Stimulated activated effector memory CD8-positive, alpha-beta T cell treated with anti-CD3 and anti-CD28 coated beads, Interleukin-12 subunit alpha, Interleukin-12 subunit beta, amount 100 ng/mL, for 72 hours (primary cell): ENCODE results near the gene WBP2NL.
A peak's percentile ranks its signal among the peaks of the same experiment; 100 is the strongest.

Source experiments
- ATAC-seq: fragments of 150-1000 bp; cut with Tn5 transposase; 2 replicates; pipeline ENCODE4 v1.10.0; 2021
- DNase-seq, 2 donors: peaks; one replicate each; pipeline ENCODE4 v3.0.0; 2021 to 2022; ENCODE audit warnings: low spot score in 2 of 2
- H3K27ac Mint-ChIP-seq: one replicate; pipeline ENCODE4 v1.8.0; 2022; ENCODE audit warnings: mild to moderate bottlenecking, mixed read lengths
- H3K36me3 Mint-ChIP-seq: one replicate; pipeline ENCODE4 v1.8.0; 2022; ENCODE audit warnings: mild to moderate bottlenecking, mixed read lengths
- H3K4me1 Mint-ChIP-seq: one replicate; pipeline ENCODE4 v1.8.0; 2022; ENCODE audit warnings: mixed read lengths
- H3K4me3 Mint-ChIP-seq: one replicate; pipeline ENCODE4 v1.8.0; 2022; ENCODE audit warnings: mild to moderate bottlenecking, mixed read lengths
- H3K9me3 Mint-ChIP-seq: one replicate; pipeline ENCODE4 v1.8.0; 2022; ENCODE audit warnings: mixed read lengths

WBP2NL gene

DNA sequence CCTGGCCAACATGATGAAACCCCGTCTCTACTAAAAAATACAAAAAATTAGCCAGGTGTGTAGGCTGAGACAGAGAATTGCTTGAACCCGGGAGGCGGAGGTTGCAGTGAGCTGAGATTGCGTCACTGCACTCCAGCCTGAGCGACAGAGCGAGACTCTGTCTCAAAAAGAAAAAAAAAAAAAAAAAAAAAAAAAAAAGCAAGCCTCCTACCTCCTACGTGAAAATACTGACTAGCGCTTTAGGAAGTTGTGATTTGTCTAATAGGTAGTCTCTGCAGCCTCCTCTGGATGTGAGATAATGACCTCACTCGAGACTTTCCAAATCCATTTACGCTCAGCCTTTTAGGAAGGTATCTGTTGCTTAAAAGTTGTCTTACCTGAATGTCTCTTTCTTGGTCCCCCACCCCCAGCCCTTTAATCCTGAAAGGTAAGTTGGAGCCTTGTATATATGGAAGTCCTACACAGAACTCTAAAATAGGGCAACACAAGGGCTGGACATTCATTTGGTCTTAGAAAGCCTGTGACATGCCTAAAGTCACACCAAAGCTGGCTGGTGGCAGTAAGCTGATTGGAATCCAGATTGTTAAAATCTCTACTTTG, 23.8 kb upstream of the WBP2NL start:
- Mint-ChIP-seq H3K36me3 (no peaks in the 10 kb centered on the region), H3K4me3 (no peak overlapping the region), H3K9me3 (no peaks in the 10 kb centered on the region), H3K4me1 (peaks cover 12% of the 10 kb centered on the region), H3K27ac (no peak overlapping the region)
- no peak for DNase-seq
- ATAC-seq = peak; percentile 9

DNA sequence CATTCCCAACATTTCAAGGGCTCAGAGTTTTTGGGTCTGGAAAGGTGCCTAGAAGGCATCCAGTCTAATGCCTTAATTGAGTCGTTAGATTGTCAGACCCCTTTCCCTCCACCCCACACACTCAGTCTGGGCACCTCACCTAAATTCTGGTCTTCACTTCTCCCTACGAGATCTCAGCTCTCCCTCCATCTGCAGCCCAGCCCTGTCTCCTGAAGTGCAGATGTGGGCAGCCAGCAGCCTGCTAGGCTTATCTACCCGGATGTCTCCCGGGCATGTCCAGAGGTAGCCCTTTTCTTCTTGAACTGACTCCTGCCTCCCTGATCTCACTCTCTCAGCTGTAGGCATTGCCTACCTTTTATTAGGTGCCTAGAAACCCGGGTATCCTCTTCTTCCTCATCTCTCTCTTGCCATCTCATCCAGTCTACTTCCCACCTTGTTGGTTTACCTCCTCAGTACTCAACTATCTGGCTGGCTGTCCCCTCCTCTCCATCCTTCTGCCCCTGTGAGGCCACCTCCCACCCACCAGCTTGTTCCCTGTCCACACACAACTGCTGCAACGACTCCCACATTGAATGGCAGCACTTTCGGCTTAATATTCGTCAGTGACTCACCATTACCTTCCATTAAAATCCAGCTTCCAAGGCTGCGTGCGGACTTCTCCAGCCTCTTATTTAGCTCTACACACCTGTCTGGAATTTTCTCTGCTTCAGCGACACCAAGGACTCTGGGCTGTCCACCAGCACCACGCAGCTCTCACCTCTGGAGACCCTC, 23.1 kb upstream of the WBP2NL start:
- peak overlapping the region; percentile 61 for H3K4me3 Mint-ChIP-seq

DNA sequence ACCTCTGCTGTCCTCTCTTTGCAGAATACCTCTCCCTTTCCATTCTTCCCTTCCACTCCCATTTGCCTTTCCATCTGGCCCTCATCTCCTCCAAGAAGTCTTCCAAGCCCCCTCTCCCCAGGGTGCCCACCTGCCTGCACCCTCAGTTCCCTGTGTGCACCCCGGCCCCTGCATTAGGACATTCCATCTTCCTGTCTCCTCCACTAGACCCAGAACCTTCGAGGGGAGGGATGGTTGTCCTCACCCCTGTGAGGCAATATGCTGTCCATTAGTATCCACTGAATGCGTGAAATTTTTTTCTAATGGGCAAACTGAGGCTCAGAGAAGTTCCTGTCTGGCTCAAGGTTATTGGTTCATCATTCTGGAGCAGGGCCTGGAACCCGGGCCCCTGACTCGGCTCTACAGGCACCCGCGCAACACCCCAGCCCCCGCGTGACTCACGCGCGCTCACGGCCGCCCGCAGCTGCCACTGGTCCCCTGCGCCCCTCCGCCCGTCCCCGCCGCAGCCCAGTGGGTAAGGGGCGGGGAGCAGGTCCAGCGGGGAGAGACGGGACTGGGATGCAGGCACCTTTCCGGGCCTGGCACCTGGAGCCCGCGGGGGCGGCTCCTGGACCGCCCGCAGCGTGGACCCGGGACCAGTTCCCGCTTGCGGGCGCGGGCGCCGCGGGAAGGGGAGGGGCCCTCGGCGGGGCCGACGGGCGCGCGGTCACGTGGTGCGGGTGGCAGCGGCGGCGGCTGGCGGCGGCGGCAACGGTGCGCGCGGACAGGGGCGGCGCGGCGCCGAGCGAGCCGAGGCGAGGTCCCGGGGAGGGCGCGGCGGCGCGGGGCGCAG, 22.3 kb upstream of the WBP2NL start:
- no peaks in the 10 kb centered on the region for H3K9me3 Mint-ChIP-seq
- H3K27ac Mint-ChIP-seq = no peak overlapping the region

More for the DNA sequence above, 23.1 kb upstream of the WBP2NL start:
- H3K27ac Mint-ChIP-seq = no peak overlapping the region
- DNase-seq = no peak
- no peak for ATAC-seq
- no peaks in the 10 kb centered on the region for H3K36me3 Mint-ChIP-seq
- peaks cover 12% of the 10 kb centered on the region for H3K4me1 Mint-ChIP-seq
- H3K9me3 Mint-ChIP-seq = no peaks in the 10 kb centered on the region

DNA sequence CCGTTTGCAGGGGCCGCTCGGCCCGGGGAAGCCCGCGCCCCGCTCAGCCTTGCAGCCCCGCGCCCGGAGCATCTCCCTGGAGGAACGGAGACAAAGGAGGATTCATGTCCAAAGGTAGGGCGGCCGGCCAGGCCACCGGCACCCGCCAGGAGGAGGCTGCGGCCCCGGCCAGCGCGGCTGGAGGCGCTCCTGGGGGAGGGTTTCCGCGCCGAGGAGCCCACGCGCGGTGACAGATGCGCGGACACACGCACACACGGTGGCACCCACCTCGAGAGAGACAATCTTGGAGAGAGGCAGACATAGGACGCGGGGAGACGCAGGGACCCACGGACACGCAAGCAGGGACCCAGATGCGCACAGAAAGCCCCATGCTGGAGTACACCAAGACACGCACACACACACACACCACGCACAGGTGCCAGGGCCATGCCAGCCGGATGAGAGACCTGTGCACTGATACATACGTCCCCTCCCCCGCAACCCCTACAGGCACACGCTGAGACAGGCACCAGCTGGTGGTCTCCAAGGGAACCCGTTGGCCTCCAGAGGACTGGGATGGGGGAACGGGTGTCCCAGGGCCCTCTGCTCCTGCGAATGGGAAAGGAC, 21.5 kb upstream of the WBP2NL start:
- H3K27ac Mint-ChIP-seq = no peak overlapping the region
- H3K9me3 Mint-ChIP-seq = no peaks in the 10 kb centered on the region
- H3K4me3 Mint-ChIP-seq = peak overlapping the region; percentile 34
- ATAC-seq (peak; percentile 3), DNase-seq (no peak)
- peaks cover 12% of the 10 kb centered on the region for H3K4me1 Mint-ChIP-seq
- H3K36me3 Mint-ChIP-seq = no peaks in the 10 kb centered on the region

More for the DNA sequence above, 22.3 kb upstream of the WBP2NL start:
- peak; percentile 65 for ATAC-seq
- peak; percentile 18 to 64 for DNase-seq
- no peaks in the 10 kb centered on the region for H3K36me3 Mint-ChIP-seq
- H3K4me1 Mint-ChIP-seq = peaks cover 12% of the 10 kb centered on the region
- H3K4me3 Mint-ChIP-seq = peak overlapping the region; percentile 61

DNA sequence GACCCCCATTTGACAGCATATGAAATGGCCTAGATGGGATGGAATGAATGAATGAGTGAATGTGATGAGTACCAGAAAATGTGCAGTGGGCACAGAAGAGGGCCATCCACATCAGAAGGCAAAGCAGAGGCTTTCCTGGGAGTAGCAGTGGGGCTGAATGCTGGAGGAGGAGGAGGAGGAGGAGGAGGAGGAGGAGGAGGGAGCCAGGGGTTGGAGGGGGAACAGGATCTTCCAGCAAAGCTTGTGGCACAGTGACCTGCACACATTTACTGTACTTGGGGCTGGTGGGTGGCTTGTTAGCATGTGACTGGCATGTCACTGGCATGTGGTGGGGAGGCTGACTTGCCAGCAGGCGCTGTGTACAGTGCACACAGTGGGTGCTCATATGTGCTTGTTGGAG, 19.9 kb upstream of the WBP2NL start:
- no peak for DNase-seq
- ATAC-seq = no peak
- Mint-ChIP-seq H3K9me3 (no peaks in the 10 kb centered on the region), H3K4me3 (no peak overlapping the region), H3K27ac (no peak overlapping the region), H3K4me1 (peaks cover 12% of the 10 kb centered on the region), H3K36me3 (no peaks in the 10 kb centered on the region)

DNA sequence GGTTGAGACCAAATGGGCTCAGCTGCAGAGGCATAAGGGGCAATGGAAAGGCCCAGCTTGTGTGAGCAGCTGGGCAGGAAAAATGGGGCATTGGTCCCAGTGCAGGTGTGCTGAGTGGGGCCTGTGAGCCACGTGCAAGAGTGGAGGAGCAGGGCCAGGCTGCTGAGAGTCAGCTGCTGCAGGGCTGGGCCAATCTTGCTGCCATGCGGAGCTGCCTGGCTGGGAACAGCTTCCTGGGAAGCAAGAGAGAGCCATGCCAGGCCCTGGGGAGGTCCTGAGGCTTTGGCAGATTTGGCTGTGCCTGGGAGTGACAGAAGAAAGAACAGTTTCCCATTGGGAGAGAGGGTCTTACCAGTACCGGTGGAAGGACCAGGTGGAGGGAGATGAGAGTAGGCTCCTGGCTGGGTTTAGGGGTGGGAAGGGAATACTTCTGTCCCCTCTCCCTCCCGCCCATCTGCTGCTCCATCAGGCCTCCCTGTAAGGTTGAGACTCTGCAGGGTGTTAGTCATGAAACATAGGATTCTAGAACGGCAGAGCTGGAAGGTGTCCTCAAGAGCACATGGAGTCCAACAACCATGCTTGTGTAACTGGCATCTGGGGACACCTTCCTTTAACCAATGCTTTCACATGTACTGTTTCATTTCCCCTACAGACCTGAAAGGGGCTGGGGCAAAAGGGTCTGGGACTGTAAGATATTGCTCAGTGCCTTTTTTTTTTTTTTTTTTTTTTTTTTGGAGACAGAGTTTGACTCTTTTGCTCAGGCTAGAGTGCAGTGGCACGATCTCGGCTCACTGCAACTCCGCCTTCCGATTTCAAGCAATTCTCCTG, 19.0 kb upstream of the WBP2NL start:
- ATAC-seq = no peak
- DNase-seq = no peak
- Mint-ChIP-seq H3K27ac (no peak overlapping the region), H3K4me1 (peaks cover 12% of the 10 kb centered on the region), H3K4me3 (no peak overlapping the region), H3K9me3 (no peaks in the 10 kb centered on the region), H3K36me3 (no peaks in the 10 kb centered on the region)

DNA sequence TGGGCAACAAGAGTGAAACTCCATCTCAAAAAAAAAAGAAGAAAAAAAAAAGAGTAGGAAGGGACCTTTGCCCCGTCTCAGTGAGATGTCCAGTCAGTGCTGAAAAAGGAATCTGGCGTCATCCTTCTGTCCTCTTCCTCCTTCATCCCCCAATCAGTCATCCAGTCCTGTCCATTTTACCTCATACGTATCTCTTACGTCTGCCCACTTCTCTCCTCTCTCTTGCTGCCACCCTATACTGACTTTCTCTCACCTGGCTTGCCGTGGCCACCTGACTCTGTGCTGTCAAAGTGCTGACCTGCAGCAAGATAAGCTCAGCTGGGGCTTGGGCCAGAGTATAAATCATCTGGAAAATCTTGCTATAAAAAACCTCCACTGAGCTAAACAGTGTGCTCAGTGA, 15.7 kb upstream of the WBP2NL start:
- Mint-ChIP-seq H3K4me3 (no peak overlapping the region), H3K9me3 (no peaks in the 10 kb centered on the region), H3K27ac (peak overlapping the region; percentile 7), H3K4me1 (no peaks in the 10 kb centered on the region), H3K36me3 (no peaks in the 10 kb centered on the region)
- DNase-seq = no peak
- no peak for ATAC-seq

DNA sequence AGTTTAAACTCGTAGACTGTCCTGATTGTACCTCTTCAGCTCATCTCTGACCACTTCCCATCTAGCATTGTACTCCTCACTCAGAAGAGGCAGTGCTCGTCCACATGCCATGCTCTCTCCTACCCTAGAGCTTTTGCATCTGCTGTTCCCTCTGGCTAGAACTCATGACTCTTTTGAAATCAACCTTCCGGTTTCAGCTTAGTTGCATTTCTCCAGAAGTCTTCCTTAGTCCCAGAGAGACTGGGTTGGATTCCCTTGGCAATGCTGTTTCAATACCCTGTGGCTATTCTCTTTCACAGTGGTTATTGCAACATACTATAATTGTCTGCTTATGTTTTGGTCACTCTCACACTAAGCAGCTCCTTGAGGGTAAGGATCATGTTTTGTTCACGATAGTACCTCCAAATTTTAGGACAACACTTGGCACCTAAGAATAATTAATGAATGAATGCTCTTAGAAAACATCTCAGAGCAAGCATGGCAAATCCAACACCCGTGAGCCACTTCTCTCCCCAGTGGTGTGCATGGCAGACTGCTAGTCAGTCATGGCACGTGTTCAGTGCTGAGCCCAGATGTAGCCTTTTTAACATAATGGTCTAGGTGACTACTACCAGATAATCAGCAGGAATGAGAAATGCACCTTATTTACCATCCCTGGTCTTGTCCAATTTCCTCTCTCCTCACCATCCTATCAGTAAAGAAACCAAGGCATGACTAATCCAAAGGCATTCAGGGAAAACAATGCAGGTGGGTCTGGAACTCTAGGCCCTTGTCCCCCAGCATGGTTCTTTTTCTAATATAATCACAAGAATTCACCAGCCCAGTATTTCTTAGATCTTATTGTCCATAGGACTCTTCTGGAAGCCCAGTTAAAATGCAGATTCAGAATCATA, 14.8 kb upstream of the WBP2NL start:
- no peak for ATAC-seq
- Mint-ChIP-seq H3K9me3 (no peaks in the 10 kb centered on the region), H3K4me1 (no peaks in the 10 kb centered on the region), H3K27ac (peak overlapping the region; percentile 7), H3K36me3 (no peaks in the 10 kb centered on the region), H3K4me3 (no peak overlapping the region)
- no peak for DNase-seq

DNA sequence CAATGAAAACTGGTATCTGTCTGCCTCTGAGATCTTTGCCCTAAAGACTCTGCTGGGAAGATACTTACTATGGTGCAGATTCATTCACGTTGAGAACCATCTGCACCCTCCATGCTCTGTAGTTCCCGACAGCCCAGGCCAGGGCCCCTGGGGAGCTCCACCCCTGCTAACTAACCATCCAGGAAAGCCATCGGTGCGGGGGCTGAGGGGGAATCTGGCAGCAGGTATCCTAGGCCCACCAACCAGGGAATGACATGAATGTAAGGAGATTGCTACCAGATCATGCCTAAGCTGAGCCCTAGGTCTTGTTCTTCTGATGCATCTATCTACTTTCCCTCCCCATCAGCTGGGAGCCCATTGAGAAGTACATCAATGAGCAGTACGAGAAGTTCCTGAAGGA, 11.3 kb upstream of the WBP2NL start:
- ATAC-seq = no peak
- no peaks in the 10 kb centered on the region for H3K4me1 Mint-ChIP-seq
- DNase-seq = no peak
- H3K36me3 Mint-ChIP-seq = no peaks in the 10 kb centered on the region
- no peak overlapping the region for H3K27ac Mint-ChIP-seq
- no peak overlapping the region for H3K4me3 Mint-ChIP-seq
- H3K9me3 Mint-ChIP-seq = no peaks in the 10 kb centered on the region

DNA sequence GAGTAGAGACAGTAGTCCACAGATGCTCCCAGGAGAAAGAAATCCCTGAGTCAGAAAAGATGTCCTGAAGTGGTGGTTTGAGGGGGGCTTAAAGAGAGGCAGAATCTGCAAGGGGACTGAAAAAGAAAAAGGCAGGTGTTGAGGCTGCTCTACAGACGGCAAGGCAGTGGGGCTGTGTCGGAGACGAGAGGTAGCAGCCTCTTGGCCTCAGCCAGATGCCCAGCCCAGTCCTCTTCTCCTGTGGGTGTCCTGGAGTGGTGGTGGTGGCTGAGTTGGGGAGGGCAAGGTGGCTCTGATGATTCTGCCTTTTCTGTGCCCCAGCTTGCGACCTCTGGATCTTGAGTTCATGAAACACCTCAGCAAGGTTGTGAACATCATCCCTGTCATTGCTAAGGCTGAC, 9.3 kb upstream of the WBP2NL start:
- no peak overlapping the region for H3K4me3 Mint-ChIP-seq
- no peaks in the 10 kb centered on the region for H3K36me3 Mint-ChIP-seq
- no peak overlapping the region for H3K27ac Mint-ChIP-seq
- no peak for ATAC-seq
- no peaks in the 10 kb centered on the region for H3K9me3 Mint-ChIP-seq
- H3K4me1 Mint-ChIP-seq = no peaks in the 10 kb centered on the region
- no peak for DNase-seq

DNA sequence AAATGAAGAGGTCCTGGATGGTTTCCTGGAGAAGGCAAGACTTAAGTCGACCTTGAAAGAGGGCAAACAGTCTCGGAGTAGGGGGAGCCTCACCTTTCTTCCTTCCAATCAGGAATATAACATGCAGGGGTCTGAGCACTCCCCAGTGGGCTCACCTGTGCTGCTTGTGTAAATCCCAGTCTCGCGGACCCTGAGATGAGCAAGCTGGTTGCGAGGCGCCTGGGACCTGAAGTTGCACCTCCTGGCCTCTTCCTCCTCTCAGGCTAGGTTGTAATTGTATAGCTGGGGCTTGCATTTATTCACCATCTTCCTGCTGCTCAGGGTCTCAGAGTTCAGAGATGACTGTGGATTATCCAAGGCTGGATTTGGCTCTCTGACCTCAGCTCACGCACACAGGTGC, 7.5 kb upstream of the WBP2NL start:
- no peaks in the 10 kb centered on the region for H3K36me3 Mint-ChIP-seq
- no peaks in the 10 kb centered on the region for H3K9me3 Mint-ChIP-seq
- H3K27ac Mint-ChIP-seq = no peak overlapping the region
- no peak overlapping the region for H3K4me3 Mint-ChIP-seq
- H3K4me1 Mint-ChIP-seq = no peaks in the 10 kb centered on the region
- DNase-seq = no peak
- no peak for ATAC-seq

DNA sequence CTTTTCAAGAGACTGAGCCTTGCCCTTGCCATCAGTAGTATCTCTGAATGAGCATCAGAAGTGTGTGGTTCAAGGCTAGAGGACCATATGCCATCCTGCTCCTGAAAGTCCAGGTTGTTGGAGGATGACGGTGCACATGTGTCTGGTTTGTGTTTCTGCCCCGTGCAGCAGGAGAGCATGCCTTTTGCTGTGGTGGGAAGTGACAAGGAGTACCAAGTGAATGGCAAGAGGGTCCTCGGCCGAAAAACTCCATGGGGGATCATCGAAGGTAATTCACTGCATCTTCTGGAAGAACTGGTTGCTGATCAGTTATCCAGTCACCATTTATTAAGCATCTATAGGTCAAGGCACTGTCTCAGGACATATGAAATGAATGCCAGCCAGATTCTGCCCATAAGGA, 6.1 kb upstream of the WBP2NL start:
- Mint-ChIP-seq H3K4me3 (no peak overlapping the region), H3K4me1 (no peaks in the 10 kb centered on the region)
- ATAC-seq = no peak

DNA sequence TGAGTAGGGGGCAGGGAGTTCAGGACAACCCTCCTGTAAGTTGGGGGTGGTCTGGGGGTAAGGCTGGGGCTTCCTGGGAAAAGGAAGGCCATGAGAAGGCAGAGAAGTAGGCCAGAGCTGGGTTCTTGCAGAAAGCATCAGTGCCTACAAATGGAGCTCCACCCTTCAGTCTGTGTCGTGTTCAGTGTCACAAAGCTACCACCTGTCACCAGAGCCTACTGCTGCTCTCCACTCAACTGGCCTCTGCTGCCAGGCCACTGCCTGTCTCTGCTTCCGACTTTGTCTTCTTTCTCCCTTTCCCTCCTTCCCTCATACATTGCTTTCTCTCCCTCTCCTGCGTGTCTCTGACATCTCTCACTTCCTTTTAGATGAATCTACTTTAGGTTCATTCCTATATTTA, 3.4 kb upstream of the WBP2NL start:
- H3K27ac Mint-ChIP-seq = no peak overlapping the region
- H3K9me3 Mint-ChIP-seq = peaks cover 2% of the 10 kb centered on the region
- DNase-seq (no peak), ATAC-seq (no peak)
- H3K4me3 Mint-ChIP-seq = no peak overlapping the region
- peaks cover 17% of the 10 kb centered on the region for H3K4me1 Mint-ChIP-seq
- H3K36me3 Mint-ChIP-seq = peaks cover 5% of the 10 kb centered on the region

More for the DNA sequence above, 6.1 kb upstream of the WBP2NL start:
- Mint-ChIP-seq H3K27ac (no peak overlapping the region), H3K9me3 (no peaks in the 10 kb centered on the region), H3K36me3 (no peaks in the 10 kb centered on the region)
- no peak for DNase-seq

DNA sequence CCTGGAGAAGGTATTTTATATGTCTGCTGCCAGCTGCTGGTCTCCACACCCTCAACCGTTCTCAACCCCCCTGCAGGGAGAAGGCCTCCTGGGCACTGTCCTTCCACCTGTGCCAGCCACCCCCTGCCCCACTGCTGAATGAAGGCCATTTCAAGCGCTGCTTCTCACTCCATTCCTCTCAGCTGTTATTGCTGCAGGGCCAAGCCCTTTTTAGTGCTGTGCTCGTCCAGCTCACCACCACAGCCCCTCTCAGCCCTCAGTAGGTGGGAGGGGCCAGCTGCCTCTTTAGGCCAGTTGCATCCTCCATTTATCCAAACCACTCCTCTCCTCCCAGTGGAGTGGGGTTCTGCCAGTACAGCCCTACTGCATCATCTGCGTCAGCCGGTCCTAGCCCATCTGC, 1.8 kb upstream of the WBP2NL start:
- Mint-ChIP-seq H3K9me3 (peaks cover 2% of the 10 kb centered on the region), H3K4me1 (peaks cover 19% of the 10 kb centered on the region), H3K27ac (no peak overlapping the region), H3K4me3 (no peak overlapping the region), H3K36me3 (peaks cover 5% of the 10 kb centered on the region)
- no peak for ATAC-seq
- DNase-seq = no peak
